ENCODE results near the gene SNX4. TPM values are rescaled to one million over a fixed set of nuclear protein-coding genes. Genes with fewer than 3 reads are reported as not detected.

The SNX4 gene
- total RNA-seq, 1 experiment from 2014 or later: 23.2 TPM

- TF ChIP-seq, protein P1, sequence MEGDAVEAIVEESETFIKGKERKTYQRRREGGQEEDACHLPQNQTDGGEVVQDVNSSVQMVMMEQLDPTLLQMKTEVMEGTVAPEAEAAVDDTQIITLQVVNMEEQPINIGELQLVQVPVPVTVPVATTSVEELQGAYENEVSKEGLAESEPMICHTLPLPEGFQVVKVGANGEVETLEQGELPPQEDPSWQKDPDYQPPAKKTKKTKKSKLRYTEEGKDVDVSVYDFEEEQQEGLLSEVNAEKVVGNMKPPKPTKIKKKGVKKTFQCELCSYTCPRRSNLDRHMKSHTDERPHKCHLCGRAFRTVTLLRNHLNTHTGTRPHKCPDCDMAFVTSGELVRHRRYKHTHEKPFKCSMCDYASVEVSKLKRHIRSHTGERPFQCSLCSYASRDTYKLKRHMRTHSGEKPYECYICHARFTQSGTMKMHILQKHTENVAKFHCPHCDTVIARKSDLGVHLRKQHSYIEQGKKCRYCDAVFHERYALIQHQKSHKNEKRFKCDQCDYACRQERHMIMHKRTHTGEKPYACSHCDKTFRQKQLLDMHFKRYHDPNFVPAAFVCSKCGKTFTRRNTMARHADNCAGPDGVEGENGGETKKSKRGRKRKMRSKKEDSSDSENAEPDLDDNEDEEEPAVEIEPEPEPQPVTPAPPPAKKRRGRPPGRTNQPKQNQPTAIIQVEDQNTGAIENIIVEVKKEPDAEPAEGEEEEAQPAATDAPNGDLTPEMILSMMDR (IDR thresholded peaks at IDR 0.05): no peak
- no peak for TF ChIP-seq MAX (CRISPR knock-in tag; IDR thresholded peaks at IDR 0.05)
These were observed 42.3 kb downstream of the SNX4 start (continued) for GRCh38 chr3:125477701-125478100.

GRCh38 chr3:125470671-125471070 lies 49.3 kb downstream of the SNX4 start:
- POLR2A ChIA-PET: interaction anchor here (0.6 to 1.1 kb wide), 2 partner anchors 28 to 350 kb away, joined by 3 to 6 read pairs; no protein-coding TSS in a partner anchor

DNA sequence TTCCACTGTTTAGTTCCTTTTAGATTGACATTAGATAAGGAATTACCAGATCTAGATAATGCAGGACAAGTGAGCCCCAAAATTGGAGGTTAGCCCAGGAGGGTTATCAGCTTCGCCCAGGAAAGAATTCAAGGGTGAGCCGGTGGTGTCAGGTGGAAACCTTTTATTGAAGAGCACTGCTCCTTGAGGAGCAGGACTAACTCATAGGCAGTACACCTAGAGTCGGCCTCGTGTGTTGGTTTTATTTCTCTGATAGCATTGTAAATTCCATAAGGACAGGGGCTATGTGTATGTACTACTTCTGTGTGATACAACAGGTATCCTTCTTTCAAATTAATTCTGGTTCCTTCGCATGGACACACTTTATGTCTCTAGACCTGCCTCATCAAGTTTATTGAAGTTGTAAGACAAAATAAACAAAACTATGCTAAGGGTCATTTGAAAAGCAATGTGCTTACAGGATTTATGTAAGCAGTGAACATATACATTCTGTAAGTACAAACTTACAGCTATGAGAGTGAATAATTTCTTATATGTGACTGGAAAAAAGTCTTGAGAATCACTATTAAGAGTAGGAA lies 57.2 kb downstream of the SNX4 start:
- POLR2A ChIA-PET: interaction anchor here (0.6 kb wide), 1 partner anchor 583 kb away, joined by 3 read pairs; no protein-coding TSS in a partner anchor
- Mint-ChIP-seq H3K27ac (no peak overlapping the region), H3K36me3 (peaks cover 13% of the 10 kb centered on the region), H3K9me3 (no peaks in the 10 kb centered on the region), H3K4me1 (no peaks in the 10 kb centered on the region), H3K27me3 (ENCODE audit: low read depth) (no peaks in the 10 kb centered on the region), H3K4me3 (no peak overlapping the region)
- DNase-seq (ENCODE audit: low spot score) (no peak), ATAC-seq (no peak)
- no peak for TF ChIP-seq ZNF317 (CRISPR knock-in tag; IDR thresholded peaks at IDR 0.05; ENCODE audit: borderline replicate concordance, low read depth)
- no peak for TF ChIP-seq ZBTB21 (CRISPR knock-in tag; IDR thresholded peaks at IDR 0.05; ENCODE audit: borderline replicate concordance)
- no peak for TF ChIP-seq ESRRA (CRISPR knock-in tag; IDR thresholded peaks at IDR 0.05; ENCODE audit: borderline replicate concordance)
- no peak for TF ChIP-seq ZNF416 (CRISPR knock-in tag; IDR thresholded peaks at IDR 0.05)
- TF ChIP-seq IRF2 (CRISPR knock-in tag; IDR thresholded peaks at IDR 0.05; ENCODE audit: borderline replicate concordance, low read depth): no peak
- TF ChIP-seq ZNF512 (CRISPR knock-in tag; IDR thresholded peaks at IDR 0.05; ENCODE audit: borderline replicate concordance): no peak
- no peak for TF ChIP-seq ZNF423 (CRISPR knock-in tag; IDR thresholded peaks at IDR 0.05)
- TF ChIP-seq STAT6 (CRISPR knock-in tag; conservative IDR thresholded peaks at IDR 0.05; ENCODE audit: low read depth): no peak
- TF ChIP-seq ZNF396 (CRISPR knock-in tag; IDR thresholded peaks at IDR 0.05; ENCODE audit: borderline replicate concordance): no peak
- TF ChIP-seq IRF1 (CRISPR knock-in tag; IDR thresholded peaks at IDR 0.05): no peak
- TF ChIP-seq RELA (CRISPR knock-in tag; IDR thresholded peaks at IDR 0.05; ENCODE audit: borderline replicate concordance): no peak
- no peak for TF ChIP-seq ZNF232 (CRISPR knock-in tag; IDR thresholded peaks at IDR 0.05)
- TF ChIP-seq KAT7 (CRISPR knock-in tag; IDR thresholded peaks at IDR 0.05; ENCODE audit: borderline replicate concordance): no peak
- no peak for TF ChIP-seq JUN (CRISPR knock-in tag; IDR thresholded peaks at IDR 0.05)
- CTCF ChIA-PET: no interaction called here

More at GRCh38 chr3:125470671-125471070, 49.3 kb downstream of the SNX4 start:
- no peak for DNase-seq (ENCODE audit: low spot score)
- Mint-ChIP-seq H3K27ac (no peak overlapping the region), H3K36me3 (peaks cover 16% of the 10 kb centered on the region), H3K9me3 (no peaks in the 10 kb centered on the region), H3K27me3 (ENCODE audit: low read depth) (no peaks in the 10 kb centered on the region), H3K4me1 (no peaks in the 10 kb centered on the region), H3K4me3 (no peak overlapping the region)
- TF ChIP-seq, protein P2, sequence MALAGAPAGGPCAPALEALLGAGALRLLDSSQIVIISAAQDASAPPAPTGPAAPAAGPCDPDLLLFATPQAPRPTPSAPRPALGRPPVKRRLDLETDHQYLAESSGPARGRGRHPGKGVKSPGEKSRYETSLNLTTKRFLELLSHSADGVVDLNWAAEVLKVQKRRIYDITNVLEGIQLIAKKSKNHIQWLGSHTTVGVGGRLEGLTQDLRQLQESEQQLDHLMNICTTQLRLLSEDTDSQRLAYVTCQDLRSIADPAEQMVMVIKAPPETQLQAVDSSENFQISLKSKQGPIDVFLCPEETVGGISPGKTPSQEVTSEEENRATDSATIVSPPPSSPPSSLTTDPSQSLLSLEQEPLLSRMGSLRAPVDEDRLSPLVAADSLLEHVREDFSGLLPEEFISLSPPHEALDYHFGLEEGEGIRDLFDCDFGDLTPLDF (CRISPR knock-in tag; IDR thresholded peaks at IDR 0.05): no peak
- no peak for TF ChIP-seq ZNF512 (CRISPR knock-in tag; IDR thresholded peaks at IDR 0.05; ENCODE audit: borderline replicate concordance)
- TF ChIP-seq ZNF416 (CRISPR knock-in tag; IDR thresholded peaks at IDR 0.05): no peak
- no peak for TF ChIP-seq IRF2 (CRISPR knock-in tag; IDR thresholded peaks at IDR 0.05; ENCODE audit: borderline replicate concordance, low read depth)
- ATAC-seq: no peak
- CTCF ChIA-PET: interaction anchor here (0.7 kb wide), 1 partner anchor 355 kb away, joined by 3 read pairs; no protein-coding TSS in a partner anchor

All from WTC11 (cell line).